PC-3 (cell line): ENCODE data around the gene ACOT8.

Experiments used
- EZH2 ChIP-seq: fragments of 300-600 bp; sonication (generic); IDR thresholded peaks from one replicate; pipeline ENCODE4 v1.6.1; 2017; ENCODE audit warnings: antibody characterized with exemption, mild to moderate bottlenecking, low read length; ENCODE audit not compliant: unreplicated experiment
- EZH2phosphoT487 ChIP-seq: fragments of 300-600 bp; sonication (generic); IDR thresholded peaks from 2 replicates; pipeline ENCODE4 v1.6.1; 2018; ENCODE audit warnings: mild to moderate bottlenecking, antibody characterized with exemption, low read length, borderline replicate concordance
- TF ChIP-seq, protein P1 (sequence below): fragments of 300-600 bp; sonication (generic); conservative IDR thresholded peaks from 2 replicates; pipeline ENCODE4 v1.5.1; 2017; ENCODE audit warnings: antibody characterized with exemption, low read depth, mild to moderate bottlenecking, low read length

DNA sequence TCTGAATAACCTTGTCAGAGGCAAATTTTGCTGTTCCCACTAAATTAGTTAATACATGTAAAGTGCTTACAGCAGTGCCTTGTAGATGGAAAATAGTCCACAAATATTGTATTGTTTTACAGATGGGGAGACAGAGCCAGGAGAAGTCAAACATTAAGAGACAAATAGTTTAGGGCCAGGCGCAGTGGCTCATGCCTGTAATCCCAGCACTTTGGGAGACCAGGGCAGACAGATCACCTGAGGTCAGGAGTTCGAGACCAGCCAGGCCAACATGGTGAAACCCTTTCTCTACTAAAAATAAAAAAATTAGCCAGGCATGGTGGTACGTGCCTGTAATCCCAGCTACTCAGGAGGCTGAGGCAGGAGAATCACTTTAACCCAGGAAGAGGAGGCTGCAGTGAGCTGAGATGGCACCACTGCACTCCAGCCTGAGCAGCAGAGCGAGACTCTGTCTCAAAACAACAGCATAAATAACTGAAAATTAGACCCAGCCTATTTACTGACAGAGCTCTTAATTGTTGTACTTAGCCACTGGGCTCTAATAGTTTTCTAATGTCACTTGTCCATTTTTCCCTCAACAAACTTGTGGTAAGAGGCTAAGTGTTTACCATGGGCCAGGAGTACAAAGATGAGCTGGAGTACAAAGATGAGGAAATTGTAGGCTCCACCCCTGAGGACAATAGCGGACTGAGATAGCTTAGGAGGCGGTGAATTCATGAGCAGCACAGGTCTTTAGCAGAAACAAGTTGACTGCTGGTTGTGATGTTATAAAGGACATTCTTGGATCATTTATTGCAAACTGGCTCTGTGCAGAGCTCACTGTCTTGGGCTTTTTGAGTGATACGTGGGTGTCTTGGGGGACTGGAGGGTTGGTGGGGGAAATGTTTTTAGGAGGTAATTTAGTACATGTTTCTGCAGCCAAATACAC lies 6.6 kb upstream of the ACOT8 start:
- TF ChIP-seq, protein P1, sequence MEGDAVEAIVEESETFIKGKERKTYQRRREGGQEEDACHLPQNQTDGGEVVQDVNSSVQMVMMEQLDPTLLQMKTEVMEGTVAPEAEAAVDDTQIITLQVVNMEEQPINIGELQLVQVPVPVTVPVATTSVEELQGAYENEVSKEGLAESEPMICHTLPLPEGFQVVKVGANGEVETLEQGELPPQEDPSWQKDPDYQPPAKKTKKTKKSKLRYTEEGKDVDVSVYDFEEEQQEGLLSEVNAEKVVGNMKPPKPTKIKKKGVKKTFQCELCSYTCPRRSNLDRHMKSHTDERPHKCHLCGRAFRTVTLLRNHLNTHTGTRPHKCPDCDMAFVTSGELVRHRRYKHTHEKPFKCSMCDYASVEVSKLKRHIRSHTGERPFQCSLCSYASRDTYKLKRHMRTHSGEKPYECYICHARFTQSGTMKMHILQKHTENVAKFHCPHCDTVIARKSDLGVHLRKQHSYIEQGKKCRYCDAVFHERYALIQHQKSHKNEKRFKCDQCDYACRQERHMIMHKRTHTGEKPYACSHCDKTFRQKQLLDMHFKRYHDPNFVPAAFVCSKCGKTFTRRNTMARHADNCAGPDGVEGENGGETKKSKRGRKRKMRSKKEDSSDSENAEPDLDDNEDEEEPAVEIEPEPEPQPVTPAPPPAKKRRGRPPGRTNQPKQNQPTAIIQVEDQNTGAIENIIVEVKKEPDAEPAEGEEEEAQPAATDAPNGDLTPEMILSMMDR = no peak
- no peak for TF ChIP-seq EZH2
- no peak for TF ChIP-seq EZH2phosphoT487
